Stimulated activated CD8-positive, alpha-beta memory T cell treated with anti-CD3 and anti-CD28 coated beads, Interleukin-15, amount 100 ng/mL, for 24 hours (primary cell): Measurements from ENCODE around the gene ACTRT2.

ENCODE experiments used
- DNase-seq: peaks from one replicate; pipeline ENCODE4 v3.0.0-alpha.2; 2020; ENCODE audit warnings: low read depth

ACTRT2 gene

DNA sequence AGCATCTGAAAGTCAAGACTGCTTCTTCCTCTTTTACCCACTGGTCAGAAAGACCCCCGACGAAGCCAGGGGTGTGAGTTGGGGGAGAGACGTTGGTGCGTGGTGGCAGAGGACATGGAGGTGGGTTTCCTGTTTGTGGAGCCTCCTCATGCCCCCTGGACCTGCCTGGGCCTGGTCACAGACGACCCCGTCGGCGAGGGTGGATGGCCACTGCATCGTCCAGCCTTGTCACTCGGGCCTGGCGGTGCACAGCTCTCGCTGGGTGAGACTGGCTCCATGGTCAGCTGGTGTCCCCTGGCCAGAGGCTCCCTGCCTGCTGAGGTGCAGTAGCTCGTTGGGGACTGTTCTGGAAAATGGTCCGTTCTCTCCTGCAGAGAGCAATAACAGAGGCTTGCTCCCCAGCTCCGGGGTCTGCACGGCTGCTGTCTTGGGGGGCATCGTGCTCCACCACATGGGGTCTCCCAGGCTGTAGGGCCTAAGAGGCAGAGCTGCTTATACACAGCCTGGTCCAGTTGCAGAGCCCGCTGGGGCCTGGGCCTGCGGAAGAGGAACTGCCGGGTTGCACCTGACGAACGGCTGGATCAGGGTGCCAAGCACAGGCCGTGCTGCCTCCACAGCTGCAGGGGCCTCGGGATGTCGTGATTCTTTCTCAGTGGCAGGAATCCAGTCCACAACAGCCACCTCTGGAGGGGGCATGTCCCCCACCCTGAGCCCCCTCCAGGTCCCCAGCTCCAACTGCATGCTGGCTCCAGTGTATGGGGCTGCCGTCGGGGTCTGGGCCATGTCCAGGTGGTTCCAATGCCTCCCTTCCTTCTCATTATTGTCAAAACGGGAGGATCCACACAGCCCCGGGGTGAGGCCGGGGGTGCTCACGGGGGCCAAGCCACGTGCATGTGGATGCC is 18.0 kb upstream of the ACTRT2 start:
- no peak for DNase-seq

DNA sequence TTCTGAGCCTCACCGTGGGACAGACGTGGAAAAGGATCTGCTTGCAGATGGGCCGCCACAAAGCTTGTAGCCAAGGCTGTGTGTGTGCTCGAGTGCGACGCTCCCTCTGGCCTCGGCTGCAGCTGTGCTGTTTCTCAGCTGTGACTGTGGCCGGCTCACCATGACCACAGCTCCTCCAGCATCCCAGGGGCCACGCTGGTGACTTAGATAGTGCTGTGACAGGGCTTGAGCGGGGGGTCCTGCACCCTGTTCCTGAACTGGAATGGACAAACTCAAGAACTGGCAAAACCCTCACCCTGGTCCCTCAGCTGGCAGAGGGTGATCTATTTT is 17.4 kb upstream of the ACTRT2 start:
- DNase-seq = no peak

DNA sequence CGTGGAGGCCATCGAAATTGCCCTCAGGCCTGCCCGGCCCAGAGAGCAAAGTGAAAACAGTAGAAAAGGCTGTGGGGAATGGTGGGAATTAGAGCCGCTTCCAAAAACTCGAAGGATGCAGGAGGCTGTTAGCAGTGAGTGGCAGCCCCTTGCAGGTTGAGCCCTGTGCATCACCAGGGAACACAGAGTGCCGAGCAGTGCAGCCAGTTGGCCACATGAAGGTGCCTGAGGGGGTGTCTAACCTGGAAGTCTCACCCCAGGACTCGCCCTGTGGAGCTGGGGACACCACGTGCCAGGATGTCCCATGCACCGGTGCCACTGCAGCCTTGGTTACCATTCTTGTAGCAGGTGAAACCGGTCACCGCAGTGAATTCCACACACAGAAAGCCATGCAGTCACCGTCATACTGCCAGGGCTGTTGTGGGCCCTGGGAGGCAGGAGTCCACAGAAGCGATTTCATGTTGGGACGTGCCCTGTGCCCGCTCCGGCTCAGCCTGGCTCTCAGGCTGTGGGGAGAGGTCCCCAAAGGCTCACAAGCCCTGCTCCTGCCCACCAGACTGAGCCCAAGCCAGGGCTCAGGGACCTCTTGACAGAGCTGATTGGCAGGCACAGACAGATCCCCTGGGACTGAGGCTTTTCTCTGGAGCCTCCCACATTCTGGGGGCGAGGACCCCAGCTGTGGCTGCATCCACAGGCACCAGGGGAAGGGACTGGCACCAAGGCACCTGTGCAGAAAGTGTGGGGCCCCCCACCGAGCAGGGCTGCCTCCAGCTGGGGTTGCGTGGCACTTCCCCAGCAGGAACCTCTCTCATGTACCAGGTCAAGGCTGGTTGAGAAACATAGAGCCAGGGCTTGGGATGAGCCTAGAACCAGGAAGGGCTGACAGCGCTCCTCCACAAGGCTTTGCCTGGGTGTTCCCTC is 16.7 kb upstream of the ACTRT2 start:
- no peak for DNase-seq

DNA sequence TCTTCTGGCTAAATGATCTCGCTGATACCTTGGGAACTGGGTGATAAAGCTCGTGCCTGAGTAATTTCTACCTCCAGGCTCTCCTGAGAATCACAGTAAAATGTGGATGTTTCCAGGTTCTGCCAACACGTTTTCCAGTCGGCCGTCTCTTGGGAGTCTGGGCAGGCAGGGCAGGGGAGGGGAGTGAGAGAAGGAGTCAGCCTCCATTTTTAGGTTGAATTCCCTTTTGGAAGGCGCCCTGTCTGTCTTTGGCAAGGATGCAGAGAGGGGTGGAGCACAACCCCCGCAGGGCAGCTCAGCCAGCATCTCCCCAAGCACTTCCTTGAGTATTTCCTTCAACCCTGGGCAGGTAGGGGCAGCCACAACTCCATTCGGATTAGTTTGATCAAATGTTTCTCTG is 15.5 kb upstream of the ACTRT2 start:
- DNase-seq = no peak

DNA sequence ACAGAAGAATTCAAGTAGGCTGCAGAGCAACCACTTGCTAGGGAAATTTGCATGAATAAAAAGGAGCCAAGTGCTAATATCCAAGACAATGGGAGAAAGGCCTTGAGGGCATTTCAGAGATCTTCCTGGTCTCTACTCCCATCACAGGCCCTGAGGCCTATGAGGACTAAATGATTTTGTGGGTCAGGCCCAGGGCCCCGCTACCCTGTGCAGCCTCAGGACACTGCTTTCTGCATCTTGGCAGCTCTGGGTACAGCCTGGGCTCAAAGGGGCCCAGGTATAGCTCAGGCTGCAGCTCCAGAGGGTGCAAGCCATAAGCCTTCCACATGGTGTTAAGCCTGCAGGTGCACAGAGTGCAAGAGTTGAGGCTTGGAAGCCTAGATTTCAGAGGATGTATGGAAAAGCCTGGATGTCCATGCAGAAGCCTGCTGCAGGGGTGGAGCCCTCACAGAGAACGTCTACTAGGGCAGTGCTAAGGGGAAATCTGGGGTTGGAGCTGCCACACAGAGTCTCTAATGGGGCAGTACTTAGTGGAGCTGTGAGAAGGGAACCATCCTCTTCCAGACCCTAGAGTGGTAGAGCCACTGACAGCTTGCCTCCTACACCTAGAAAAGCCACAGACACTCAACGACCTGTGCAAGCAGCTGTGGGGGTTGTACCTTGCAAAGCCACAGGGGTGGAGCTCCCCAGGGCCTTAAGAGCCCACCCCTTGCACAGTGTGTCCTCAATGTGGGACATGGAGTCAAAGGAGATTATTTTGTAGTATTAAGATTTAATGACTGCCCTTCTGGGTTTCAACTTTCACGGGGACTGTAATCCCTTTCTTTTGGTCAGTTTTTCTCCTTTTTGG is 13.7 kb upstream of the ACTRT2 start:
- DNase-seq = no peak

DNA sequence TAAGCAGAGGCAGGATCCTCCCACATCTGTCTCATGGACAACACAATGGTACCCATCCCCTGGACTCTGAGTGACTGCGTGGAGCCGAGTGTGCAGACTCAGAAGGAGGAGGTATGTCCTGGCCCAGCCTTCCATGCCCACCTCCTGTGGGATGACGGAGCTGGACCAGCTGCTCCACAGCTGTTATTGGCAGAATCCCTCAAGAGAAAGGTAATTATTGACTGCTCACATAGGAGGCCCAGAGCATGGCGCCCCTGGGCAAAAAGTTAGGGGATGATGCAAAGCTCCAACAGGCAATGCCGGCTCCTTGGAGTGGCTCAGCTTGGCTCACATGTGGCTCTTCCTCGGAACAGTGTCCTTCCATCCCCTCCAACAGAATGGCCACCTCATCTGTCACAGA is 12.2 kb upstream of the ACTRT2 start:
- no peak for DNase-seq

DNA sequence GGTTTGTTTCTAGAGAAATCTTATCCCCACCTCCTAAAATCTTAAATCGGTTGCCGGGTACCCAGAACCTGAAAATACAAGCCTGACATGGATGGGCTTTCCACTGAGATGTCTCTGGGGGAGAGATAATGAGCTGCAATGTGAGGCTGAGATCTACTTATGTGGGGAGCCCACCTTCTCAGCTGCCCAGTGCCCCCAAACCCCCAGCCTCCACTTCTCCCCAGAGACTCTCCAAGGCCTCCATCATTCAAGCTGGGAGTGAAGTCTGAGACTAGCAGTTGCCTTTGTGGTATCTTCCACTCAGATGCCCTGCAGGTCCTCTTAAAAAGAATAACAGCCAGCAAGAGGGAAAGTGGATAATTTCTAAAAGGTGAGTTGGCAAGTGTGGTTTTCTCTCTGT is 11.7 kb upstream of the ACTRT2 start:
- DNase-seq = no peak

DNA sequence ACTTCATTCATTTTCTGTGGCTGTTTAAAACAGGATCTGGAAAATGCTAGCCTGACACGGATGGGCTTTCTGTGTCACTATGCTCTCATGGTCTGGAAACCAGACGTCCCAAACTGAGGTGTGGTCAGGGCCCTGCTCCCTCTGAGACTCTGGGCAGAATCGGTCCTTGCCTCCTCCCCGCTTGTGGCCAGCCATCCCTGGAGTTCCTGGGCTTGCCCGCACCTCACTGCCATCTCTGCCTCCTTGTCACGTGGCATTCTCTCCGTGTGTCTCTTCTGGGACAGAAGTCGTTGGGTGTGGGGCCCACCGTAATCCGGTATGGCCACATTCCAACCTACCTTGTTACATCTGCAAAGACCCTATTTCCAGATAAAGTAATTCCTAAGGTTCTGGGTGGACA is 10.1 kb upstream of the ACTRT2 start:
- DNase-seq = no peak

DNA sequence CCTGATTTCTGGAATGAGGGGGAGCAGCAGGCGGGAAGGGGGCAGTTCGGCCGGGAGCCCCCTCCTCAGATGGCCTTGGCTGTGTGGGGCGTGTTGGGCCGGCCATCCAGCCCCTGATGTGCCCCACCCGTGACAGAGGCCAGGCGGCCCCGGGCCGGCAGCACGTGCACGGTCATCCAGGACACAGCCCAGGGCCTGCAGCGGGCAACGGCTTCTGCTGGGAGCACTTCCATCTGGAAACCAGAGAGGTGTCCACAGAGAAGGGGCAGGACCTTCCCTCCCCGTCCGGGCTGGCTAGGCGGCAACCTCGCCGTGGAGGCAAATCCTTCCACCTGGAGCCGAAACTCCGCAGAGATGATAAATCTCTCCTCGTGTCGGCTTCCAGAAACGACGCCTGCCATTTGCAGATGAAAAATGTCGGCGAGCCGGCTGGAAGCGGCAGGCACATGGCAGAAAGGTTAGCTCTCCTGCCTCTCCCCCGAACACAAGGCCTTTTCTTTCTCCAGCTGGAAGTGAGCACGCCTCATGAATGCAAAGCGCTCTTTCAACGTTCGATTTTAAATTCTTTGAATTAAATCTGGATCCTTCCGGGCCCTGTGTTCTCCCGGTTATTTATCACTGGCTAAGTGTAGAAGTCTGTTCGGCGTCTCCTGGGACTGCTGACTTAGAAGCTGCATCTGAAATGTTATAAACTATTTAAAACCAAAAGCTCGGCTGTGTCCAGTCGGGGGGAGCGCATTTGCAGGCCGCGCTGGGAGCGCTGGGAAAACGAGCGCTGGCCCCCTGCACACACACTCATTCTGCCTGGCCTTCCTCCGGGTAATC is 9.4 kb upstream of the ACTRT2 start:
- DNase-seq = no peak

DNA sequence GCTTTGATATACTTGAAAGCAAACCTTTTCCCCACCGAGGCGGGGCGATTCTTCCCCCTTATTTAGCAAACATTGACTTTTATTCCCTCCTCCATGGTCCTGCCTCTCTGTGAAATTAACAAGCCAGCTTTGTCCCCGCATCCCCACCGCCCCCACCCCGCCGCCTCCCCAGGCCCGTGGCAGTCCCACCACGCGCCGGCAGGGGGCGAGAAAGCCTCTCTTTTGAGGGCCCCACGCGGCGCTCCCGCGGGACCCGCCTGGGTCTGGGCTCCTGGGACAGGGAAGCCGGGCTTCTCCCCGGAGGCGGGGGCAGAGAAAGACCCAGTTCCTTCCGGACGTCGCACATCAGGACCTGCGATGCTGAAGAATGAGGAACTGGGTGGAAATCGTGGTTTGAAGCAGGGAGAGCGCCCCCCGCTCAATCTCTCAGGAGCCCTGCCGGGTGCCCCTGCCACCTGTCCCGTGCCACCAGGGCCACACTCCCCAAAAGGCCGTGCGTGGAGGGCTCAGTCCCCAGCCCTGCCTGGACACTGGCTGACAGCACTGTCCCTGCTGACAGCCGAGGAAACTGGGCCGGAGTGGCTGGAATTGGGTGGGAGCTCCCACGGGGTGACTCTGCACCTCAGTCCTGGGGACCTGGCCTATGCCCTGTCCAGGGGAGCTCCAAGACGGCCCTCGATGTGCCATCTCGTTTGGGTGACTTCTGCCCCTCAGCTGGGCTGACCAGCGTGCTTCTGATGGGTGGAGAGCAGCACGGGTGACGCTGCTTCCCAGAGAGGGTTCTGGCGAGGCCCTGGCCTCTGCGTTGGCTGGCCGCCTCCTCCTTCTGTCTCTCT is 8.6 kb upstream of the ACTRT2 start:
- peak; percentile 50 for DNase-seq

DNA sequence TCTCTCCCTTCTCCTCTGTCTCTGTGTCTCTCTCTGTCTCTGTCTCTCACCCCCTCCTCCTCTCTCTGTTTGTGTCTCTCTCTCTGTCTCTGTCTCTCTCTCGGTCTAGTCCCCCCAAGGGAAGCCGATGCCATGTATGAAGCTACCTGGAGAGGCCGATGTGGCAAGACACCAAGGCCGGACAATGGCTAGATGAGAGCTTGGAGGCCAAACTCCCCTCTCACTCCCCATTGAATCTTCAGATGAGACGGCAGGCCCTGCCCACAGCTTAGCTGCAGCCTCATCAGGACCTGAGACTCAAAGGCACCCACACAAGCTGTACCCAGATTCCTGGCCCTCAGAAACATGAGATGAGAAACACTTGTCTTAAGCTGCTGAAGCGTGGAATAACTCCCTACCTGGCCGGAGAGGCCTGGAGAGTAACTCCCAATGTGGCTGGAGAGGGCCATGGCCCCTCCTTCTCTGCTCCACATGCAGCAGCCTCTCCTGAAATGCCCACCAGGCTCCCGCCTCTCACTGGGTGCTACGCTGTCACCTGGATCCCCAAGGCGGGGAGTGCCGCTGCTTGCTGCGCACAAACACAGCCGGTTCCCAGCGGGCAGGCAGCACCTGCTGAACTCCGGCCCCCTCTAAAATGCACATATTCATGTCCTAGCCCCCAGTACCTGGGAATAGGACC is 7.8 kb upstream of the ACTRT2 start:
- no peak for DNase-seq

DNA sequence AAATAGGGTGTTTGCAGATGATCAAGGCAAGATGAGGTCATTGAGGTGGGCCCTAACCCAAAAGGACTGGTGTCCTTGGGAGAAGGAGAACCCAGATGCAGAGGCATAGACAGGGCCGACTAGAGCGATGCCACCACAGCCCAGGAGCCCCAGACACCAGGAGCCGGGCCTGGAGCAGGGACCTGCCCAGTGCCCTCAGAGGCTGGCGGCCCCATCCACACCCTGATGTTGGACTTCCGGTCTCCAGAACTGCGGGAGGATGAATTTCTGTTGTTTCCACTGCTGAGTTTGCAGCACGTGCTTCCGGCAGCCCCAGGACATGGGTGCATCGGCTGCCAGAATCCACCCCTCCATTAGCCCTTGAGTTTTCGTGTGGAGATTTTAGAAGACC is 7.2 kb upstream of the ACTRT2 start:
- DNase-seq = no peak

DNA sequence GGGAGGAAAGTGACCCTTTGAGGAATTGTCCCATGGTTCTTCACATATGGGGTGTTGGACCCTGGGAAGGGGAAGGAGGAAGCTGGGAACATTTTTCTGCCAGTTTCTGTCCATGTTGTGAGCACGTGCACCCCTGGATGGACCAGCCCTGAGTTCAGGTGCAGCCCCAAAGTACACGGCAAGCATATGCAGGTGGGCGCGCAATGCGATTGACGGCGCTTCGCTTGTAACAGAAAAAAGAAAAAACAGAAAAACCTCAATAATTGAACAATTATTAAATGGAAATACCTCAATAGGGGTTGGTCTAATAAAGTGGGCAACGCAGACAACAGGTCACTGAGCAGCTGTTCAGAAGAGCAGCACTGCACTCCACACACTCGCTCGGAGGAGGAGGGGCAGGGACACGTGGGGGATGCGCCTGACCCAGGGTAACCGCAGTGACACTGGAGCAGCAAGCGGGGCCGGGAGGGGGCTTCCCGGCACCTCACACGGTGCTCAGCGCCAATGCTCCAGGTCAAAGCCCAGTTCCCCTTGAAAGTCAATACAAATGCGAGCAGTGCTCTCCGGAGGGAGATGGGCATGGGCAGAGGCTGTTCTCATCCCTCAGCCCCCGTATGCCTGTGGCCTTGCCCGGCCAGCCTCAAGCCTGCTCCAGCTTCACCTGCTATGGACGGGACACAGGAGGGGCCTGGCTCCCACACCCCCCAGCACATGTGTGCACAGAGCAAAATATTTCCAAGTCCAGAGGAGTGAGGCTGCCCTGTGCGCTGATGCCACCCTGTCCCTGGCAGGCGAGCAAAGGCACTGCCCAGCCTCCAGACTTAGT is 6.6 kb upstream of the ACTRT2 start:
- DNase-seq = no peak

DNA sequence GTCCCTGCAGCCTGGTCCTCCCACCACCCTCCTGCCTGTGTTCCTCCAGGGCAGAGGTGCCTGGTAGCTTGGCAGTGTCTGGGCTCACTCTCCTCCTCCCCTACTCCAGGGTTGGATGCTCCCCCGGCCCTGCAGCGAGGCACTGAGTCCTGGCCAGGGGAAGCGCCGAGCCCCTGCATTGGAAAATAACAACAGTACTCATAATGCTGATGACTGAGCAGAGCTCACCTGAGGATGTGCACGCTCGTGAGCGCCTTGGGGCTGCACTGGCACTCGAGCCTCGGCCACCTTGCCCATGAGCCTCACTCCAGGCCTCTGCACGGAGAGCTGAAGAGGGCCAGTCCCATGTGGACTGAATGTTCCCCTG is 6.0 kb upstream of the ACTRT2 start:
- DNase-seq = no peak

DNA sequence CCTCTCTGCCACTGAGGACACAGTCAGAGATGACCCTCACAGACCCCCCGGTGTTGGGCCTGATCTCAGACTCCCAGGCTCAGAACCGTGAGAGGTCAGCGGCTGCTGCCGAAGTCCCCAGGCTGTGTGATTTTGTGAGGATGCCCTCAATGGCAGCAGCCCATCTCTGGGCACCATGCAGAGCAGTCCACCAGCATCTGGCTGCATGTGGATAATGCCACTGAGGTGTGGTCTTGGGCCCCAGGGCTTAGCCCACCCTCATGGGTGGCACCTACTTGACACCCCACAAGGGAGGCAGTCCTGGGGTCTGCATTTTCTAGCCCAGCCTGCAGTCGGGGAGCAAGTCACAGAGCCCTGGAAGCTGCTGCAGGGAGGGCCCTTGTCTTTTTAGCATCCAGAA is 5.5 kb upstream of the ACTRT2 start:
- DNase-seq = no peak

DNA sequence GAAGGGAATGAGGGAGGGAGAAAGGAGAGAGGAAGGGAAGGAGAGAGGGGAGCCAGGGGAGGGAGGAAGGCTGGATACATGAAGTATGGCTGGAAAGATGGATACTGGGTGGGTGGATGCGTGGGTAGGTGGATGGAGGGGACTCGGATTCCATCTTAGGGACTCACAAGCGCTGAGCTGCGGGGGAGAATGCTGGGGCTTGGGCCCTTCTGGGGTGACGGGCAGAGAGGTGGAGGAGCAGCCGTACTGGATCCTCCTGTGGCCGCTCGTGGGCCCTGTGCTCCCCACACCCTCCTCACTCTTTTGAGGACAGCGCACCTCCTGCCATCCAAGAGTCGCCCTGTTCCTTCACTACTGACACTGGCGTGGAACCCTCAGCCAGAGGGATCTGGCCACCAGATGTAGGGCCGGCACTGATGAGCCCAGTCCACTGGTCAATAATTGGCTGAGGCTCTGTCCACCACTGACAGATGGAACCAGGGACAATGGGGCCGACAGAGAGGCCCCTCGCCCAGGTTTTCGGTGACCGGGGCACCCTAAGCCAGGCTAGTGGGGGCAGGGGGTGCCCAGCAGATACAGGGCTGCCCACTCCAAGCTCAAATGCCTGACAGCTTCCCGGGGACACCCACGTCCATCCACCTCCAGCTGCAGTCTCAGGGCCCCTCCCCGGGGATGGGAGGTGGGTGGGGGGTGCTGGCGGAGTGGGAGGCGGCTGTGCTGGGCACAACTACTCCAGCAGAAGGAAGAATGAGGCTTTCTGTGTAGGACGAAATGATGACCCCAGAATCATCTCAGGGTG is 4.4 kb upstream of the ACTRT2 start:
- DNase-seq = no peak

DNA sequence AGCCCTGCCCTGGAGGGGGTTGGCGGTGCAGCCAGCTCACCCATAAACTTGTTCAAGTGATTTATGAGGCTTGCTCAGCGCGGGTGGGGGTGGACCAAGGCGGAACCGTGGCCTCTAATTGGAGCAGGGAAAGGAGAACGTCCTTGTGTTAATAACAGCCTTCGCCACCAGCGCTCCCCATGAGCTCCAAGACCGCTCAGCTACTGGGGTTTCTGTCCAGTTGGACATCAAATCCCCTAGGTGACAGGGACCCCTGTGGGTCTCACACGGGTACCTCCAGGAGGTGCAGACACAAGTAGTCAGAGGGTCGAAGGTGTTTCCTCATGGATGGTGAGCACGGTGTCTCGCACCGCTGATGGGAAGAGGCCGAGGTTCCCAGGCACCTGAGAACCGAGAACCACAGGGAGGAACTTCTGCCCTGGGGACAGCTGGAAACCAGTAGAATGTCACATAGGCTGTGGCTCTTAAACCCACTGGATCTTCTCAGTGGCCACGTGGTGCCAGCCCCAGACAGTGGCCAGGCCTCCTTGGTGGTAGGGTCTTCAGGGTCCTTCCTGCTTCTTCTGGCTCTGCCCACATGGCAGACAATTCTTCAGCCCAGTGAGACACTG is 3.7 kb upstream of the ACTRT2 start:
- DNase-seq = no peak

DNA sequence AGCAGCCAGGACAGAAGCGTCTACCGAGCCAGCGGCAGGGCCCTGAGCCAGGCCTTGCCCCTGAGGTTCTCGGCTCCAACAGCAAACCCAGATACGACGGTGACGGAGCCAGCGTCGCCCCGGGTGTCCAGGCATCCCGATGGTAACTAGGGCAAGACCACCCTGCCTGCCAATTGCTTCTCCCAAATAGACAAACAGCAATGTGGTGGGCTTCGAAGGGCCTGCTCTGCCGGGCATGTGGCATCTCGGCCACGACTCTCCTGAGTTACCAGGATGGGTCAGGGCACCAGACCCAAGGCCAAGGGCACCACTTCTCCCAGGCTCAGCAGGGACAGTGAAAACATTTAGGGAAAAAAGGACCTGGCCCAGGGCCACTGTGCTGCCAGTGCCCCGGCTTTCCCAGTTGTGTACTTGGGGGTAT is 3.2 kb upstream of the ACTRT2 start:
- DNase-seq = no peak
